ENCODE data around the gene MPV17L2. TPM values are rescaled to one million over a fixed set of nuclear protein-coding genes. Genes with fewer than 3 reads are reported as not detected.
"Not testable (repeated sequence)": the region's sequence is repeated elsewhere in the genome, so short reads cannot be mapped to it uniquely, and the experiment has no call there.

The MPV17L2 gene
- total RNA-seq, 4 donors from 2014 or later: 18.1 to 38.9 (median 33.0) TPM

DNA sequence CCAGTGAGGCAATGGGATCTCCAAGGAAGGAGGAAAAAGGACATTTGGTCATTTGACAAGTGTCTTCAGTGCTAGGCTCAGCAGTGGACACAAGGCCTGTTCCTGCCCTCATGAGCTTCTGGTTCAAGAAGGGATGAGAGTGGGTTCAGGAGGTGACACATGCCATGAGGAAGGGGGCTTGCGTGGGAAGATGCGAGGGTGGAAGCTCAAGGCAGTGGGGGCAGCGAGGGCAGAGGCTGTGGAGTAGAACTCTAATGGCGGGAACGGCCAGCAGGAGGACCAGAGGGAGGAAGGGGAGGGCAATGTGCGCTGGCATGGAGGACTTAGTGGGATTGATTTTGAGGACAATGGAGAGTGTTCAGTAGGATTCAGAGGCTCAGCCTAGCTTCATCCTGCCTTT, 36.8 kb upstream of the MPV17L2 start:
- ATAC-seq: no peak
- no peak for TF ChIP-seq POLR2A (IDR thresholded peaks at IDR 0.05)
- TF ChIP-seq CTCF (IDR thresholded peaks at IDR 0.05 in 4 of 5, conservative IDR thresholded peaks at IDR 0.05 in 1 of 5): no peak
- Histone ChIP-seq H3K27ac (peak overlapping the region; percentile 58 to 100 (median 73)), H3K4me3 (no peak overlapping the region), H3K36me3 (no peaks in the 10 kb centered on the region), H3K9me3 (no peaks in the 10 kb centered on the region), H3K27me3 (no peaks in the 10 kb centered on the region), H3K4me1 (peaks cover 37 to 57% of the 10 kb centered on the region in 2 donors)
- no peak for DNase-seq
- in situ Hi-C loops (cut with MboI; ENCODE audit: low sequenced_read_pairs in 4 of 4): no loop called here
- intact Hi-C loops (cut with DNase I; ENCODE audit: low total_unique reads): loop anchor here (10.0 kb wide), 1 partner anchor 151 kb away; the partner anchor contains the start of gene ARRDC2

DNA sequence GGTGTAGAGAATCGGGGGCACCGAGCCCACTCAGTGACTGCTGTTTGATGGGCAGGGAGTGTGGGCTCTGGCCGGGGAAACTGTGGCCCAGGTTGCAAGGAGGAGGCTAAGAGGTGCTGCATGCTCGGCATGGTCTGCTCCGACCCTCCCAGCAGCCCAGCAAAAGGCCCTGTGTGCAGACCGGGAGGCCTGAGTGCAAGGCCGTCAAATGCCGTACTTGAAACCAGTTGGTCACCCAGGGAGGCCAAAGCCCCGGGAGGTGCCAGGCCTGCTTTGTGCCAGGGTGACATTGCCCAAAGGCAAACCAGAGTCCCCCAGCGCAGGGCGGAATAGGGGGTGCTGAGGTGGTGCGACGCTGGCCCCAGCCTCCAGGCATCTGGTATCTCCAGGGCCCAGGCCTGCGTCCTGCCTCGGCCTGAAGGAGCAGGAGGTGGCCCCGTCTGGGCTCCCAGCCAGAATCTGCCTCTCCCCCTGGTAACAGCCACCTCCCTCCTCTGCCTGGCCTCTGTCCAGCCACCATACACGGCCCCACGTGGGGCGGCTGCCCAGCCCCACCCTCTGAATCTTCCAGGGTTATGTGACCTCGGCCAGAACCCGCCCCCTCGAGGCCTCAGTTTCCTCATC, 36.1 kb upstream of the MPV17L2 start:
- in situ Hi-C loops (cut with MboI; ENCODE audit: low sequenced_read_pairs in 4 of 4): no loop called here
- no peaks in the 10 kb centered on the region for H3K27me3 ChIP-seq
- intact Hi-C loops (cut with DNase I; ENCODE audit: low total_unique reads): loop anchor here (10.0 kb wide), 1 partner anchor 152 kb away; the partner anchor contains the start of gene ARRDC2
- H3K9me3 ChIP-seq: no peaks in the 10 kb centered on the region
- no peak overlapping the region for H3K4me3 ChIP-seq
- H3K4me1 ChIP-seq: peaks cover 34 to 57% of the 10 kb centered on the region in 2 donors
- DNase-seq: peak in 1 of 2 donors; percentile 85
- no peak for TF ChIP-seq POLR2A (IDR thresholded peaks at IDR 0.05)
- no peak for TF ChIP-seq CTCF (IDR thresholded peaks at IDR 0.05 in 4 of 5, conservative IDR thresholded peaks at IDR 0.05 in 1 of 5)
- peak overlapping the region; percentile 58 to 100 (median 73) for H3K27ac ChIP-seq
- peaks cover 0 to under 1% of the 10 kb centered on the region in 2 donors for H3K36me3 ChIP-seq
- peak in 1 of 2 donors; percentile 8 for ATAC-seq

GRCh38 chr19:18157465-18158063, 35.5 kb upstream of the MPV17L2 start:
- ATAC-seq: no peak
- no peak for TF ChIP-seq POLR2A (IDR thresholded peaks at IDR 0.05)
- no peak for TF ChIP-seq CTCF (IDR thresholded peaks at IDR 0.05 in 4 of 5, conservative IDR thresholded peaks at IDR 0.05 in 1 of 5)
- Histone ChIP-seq H3K4me1 (peaks cover 32 to 55% of the 10 kb centered on the region in 2 donors), H3K4me3 (no peak overlapping the region), H3K27me3 (no peaks in the 10 kb centered on the region), H3K9me3 (no peaks in the 10 kb centered on the region), H3K27ac (peak overlapping the region; percentile 58 to 100 (median 73)), H3K36me3 (peaks cover 0 to 6% of the 10 kb centered on the region in 2 donors)
- intact Hi-C loops (cut with DNase I; ENCODE audit: low total_unique reads) (loop anchor here (10.0 kb wide), 1 partner anchor 153 kb away; the partner anchor contains the start of gene ARRDC2), in situ Hi-C loops (cut with MboI; ENCODE audit: low sequenced_read_pairs in 4 of 4) (no loop called here)
- peak in 1 of 2 donors; percentile 66 for DNase-seq

DNA sequence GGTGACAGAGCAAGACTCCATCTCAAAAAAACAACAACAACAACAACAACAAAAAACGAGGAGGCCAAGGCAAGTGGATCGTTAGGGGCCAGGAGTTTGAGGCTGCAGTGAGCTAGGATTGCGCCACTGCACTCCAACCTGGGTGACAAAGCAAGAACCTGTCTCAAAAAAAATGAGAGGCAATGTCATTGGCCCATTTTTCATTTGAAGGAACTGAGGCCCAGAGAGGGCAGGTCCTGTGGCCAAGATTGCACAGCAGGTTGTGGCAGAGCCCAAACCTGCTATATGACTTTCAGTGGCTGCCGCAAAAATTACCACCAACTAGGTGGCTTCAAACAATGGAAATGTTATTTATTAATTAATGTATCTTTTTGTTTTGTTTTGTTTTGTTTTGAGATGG, 34.6 kb upstream of the MPV17L2 start:
- TF ChIP-seq CTCF (IDR thresholded peaks at IDR 0.05 in 4 of 5, conservative IDR thresholded peaks at IDR 0.05 in 1 of 5): no peak
- TF ChIP-seq POLR2A (IDR thresholded peaks at IDR 0.05): no peak
- Histone ChIP-seq H3K9me3 (no peaks in the 10 kb centered on the region), H3K4me3 (no peak overlapping the region), H3K27ac (peak overlapping the region in 1 of 4 donors; percentile 100), H3K4me1 (peaks cover 32 to 55% of the 10 kb centered on the region in 2 donors), H3K27me3 (no peaks in the 10 kb centered on the region), H3K36me3 (peaks cover 0 to 15% of the 10 kb centered on the region in 2 donors)
- DNase-seq (no peak), ATAC-seq (no peak)
- in situ Hi-C loops (cut with MboI; ENCODE audit: low sequenced_read_pairs in 4 of 4): no loop called here
- intact Hi-C loops (cut with DNase I; ENCODE audit: low total_unique reads): loop anchor here (10.0 kb wide), 1 partner anchor 154 kb away; the partner anchor contains the start of gene ARRDC2

GRCh38 chr19:18159059-18159616, 33.9 kb upstream of the MPV17L2 start:
- in situ Hi-C loops (cut with MboI; ENCODE audit: low sequenced_read_pairs in 4 of 4); H3K27me3 ChIP-seq; ATAC-seq; H3K9me3 ChIP-seq; H3K4me3 ChIP-seq; DNase-seq: not testable (repeated sequence)
- peaks cover 26 to 48% of the 10 kb centered on the region in 2 donors for H3K4me1 ChIP-seq
- intact Hi-C loops (cut with DNase I; ENCODE audit: low total_unique reads): loop anchor here (10.0 kb wide), 1 partner anchor 154 kb away; the partner anchor contains the start of gene ARRDC2
- peaks cover 0 to 22% of the 10 kb centered on the region in 2 donors for H3K36me3 ChIP-seq
- H3K27ac ChIP-seq: peak overlapping the region in 2 of 4 donors; percentile 83 to 88
